H9 (cell line): ENCODE measurements around the gene S100A8. TPM values are rescaled to one million over a fixed set of nuclear protein-coding genes. Genes with fewer than 3 reads are reported as not detected.

Experiments used
- DNase-seq: peaks from one replicate; pipeline ENCODE4 v3.0.0-alpha.2; 2017
- H2AFZ ChIP-seq: one replicate; pipeline ENCODE4 v1.6.1; 2013; ENCODE audit warnings: mild to moderate bottlenecking, low read length, control low read depth, moderate library complexity
- H2AK5ac ChIP-seq: 2 replicates; pipeline ENCODE4 v1.6.1; 2013; ENCODE audit warnings: low read length, control low read depth, mixed read lengths; ENCODE audit not compliant: insufficient read length
- H2BK120ac ChIP-seq: one replicate; pipeline ENCODE4 v1.6.1; 2013; ENCODE audit warnings: low read depth, mild to moderate bottlenecking, low read length, control low read depth, inconsistent platforms; ENCODE audit not compliant: poor library complexity, severe bottlenecking
- H2BK12ac ChIP-seq: 2 replicates; pipeline ENCODE4 v1.6.1; 2013; ENCODE audit warnings: low read length, control low read depth, mixed read lengths, low read depth; ENCODE audit not compliant: insufficient read length
- H2BK15ac ChIP-seq: 2 replicates; pipeline ENCODE4 v1.6.1; 2013; ENCODE audit warnings: low read depth, low read length, control low read depth
- H2BK20ac ChIP-seq: one replicate; pipeline ENCODE4 v1.6.1; 2013; ENCODE audit warnings: low read depth, mild to moderate bottlenecking, low read length, control low read depth, inconsistent platforms; ENCODE audit not compliant: poor library complexity, severe bottlenecking
- H2BK5ac ChIP-seq: 2 replicates; pipeline ENCODE4 v1.6.1; 2013; ENCODE audit warnings: low read length, control low read depth, mixed read lengths; ENCODE audit not compliant: insufficient read length
- H3K14ac ChIP-seq: 2 replicates; pipeline ENCODE4 v1.6.1; 2013; ENCODE audit warnings: low read length, control low read depth; ENCODE audit not compliant: insufficient read depth
- H3K18ac ChIP-seq: 2 replicates; pipeline ENCODE4 v1.6.1; 2013; ENCODE audit warnings: low read depth, mild to moderate bottlenecking, mixed read lengths, low read length, control low read depth; ENCODE audit not compliant: insufficient read length
- H3K23ac ChIP-seq: 2 replicates; pipeline ENCODE4 v1.6.1; 2013; ENCODE audit warnings: low read length, control low read depth, mixed read lengths, low read depth; ENCODE audit not compliant: insufficient read length
- H3K23me2 ChIP-seq: 2 replicates; pipeline ENCODE4 v1.6.1; 2013; ENCODE audit warnings: low read depth, mild to moderate bottlenecking, mixed read lengths, low read length, control low read depth; ENCODE audit not compliant: insufficient read length, poor library complexity, severe bottlenecking
- H3K27ac ChIP-seq: 2 replicates; pipeline ENCODE4 v1.5.1; 2013; ENCODE audit warnings: low read length, control low read depth, mixed read lengths, low read depth; ENCODE audit not compliant: insufficient read length
- H3K27me3 ChIP-seq: 2 replicates; pipeline ENCODE4 v1.6.1; 2013; ENCODE audit warnings: low read length, control low read depth, inconsistent platforms; ENCODE audit not compliant: insufficient read depth
- H3K4ac ChIP-seq: 2 replicates; pipeline ENCODE4 v1.6.1; 2013; ENCODE audit warnings: low read depth, mild to moderate bottlenecking, control low read depth, inconsistent platforms, low read length, moderate library complexity
- H3K4me1 ChIP-seq: 2 replicates; pipeline ENCODE4 v1.6.1; 2013; ENCODE audit warnings: low read length, control low read depth, inconsistent platforms; ENCODE audit not compliant: insufficient read depth
- H3K4me2 ChIP-seq: 2 replicates; pipeline ENCODE4 v1.6.1; 2013; ENCODE audit warnings: low read length, control low read depth, mixed read lengths; ENCODE audit not compliant: insufficient read length, insufficient read depth
- H3K56ac ChIP-seq: 2 replicates; pipeline ENCODE4 v1.6.1; 2013; ENCODE audit warnings: low read depth, mild to moderate bottlenecking, mixed read lengths, low read length, control low read depth; ENCODE audit not compliant: insufficient read length
- H3K79me1 ChIP-seq: 2 replicates; pipeline ENCODE4 v1.6.1; 2013; ENCODE audit warnings: low read depth, mild to moderate bottlenecking, moderate library complexity, low read length, control low read depth, inconsistent platforms; ENCODE audit not compliant: insufficient read depth, poor library complexity, severe bottlenecking
- H3K79me2 ChIP-seq: 2 replicates; pipeline ENCODE4 v1.6.1; 2013; ENCODE audit warnings: low read length, control low read depth, inconsistent platforms; ENCODE audit not compliant: insufficient read depth
- H3K9ac ChIP-seq: 2 replicates; pipeline ENCODE4 v1.6.1; 2013; ENCODE audit warnings: low read length, control low read depth, mixed read lengths; ENCODE audit not compliant: insufficient read length; ENCODE audit errors: extremely low read depth
- H3K9me3 ChIP-seq: one replicate; pipeline ENCODE4 v1.6.1; 2013; ENCODE audit warnings: low read depth, low read length, inconsistent platforms; ENCODE audit not compliant: control insufficient read depth
- H3T11ph ChIP-seq: one replicate; pipeline ENCODE4 v1.6.1; 2013; ENCODE audit warnings: mild to moderate bottlenecking, low read length, control low read depth, inconsistent platforms
- H4K20me1 ChIP-seq: one replicate; pipeline ENCODE4 v1.6.1; 2013; ENCODE audit not compliant: control insufficient read depth, insufficient read length, insufficient read depth
- H4K5ac ChIP-seq: 2 replicates; pipeline ENCODE4 v1.6.1; 2013; ENCODE audit warnings: low read depth, mild to moderate bottlenecking, mixed read lengths, low read length, control low read depth; ENCODE audit not compliant: insufficient read length
- H4K8ac ChIP-seq: replicated peaks from 2 replicates; pipeline ENCODE4 v1.6.1; 2013; ENCODE audit warnings: low read length, control low read depth, mixed read lengths, low read depth; ENCODE audit not compliant: insufficient read length
- H4K91ac ChIP-seq: 2 replicates; pipeline ENCODE4 v1.6.1; 2013; ENCODE audit warnings: low read depth, mild to moderate bottlenecking, moderate library complexity, mixed read lengths, low read length, control low read depth; ENCODE audit not compliant: insufficient read length
- H3K27ac Mint-ChIP-seq, 3 experiments: 2 replicates in 2 of 3; 3 replicates in 1 of 3; pipeline ENCODE4 v1.8.0; 2020 to 2021; ENCODE audit warnings: mixed read lengths in 3 of 3, mild to moderate bottlenecking in 1 of 3, moderate library complexity in 1 of 3
- H3K27me3 Mint-ChIP-seq: 2 replicates; pipeline ENCODE4 v1.8.0; 2021; ENCODE audit warnings: low read depth, mild to moderate bottlenecking, moderate library complexity, mixed read lengths
- H3K36me3 Mint-ChIP-seq, 3 experiments: 2 replicates in 2 of 3; 3 replicates in 1 of 3; pipeline ENCODE4 v1.8.0; 2020 to 2021; ENCODE audit warnings: low read depth in 3 of 3, mixed read lengths in 3 of 3; ENCODE audit not compliant: insufficient read depth in 1 of 3
- H3K4me1 Mint-ChIP-seq, 2 experiments: 2 replicates each; pipeline ENCODE4 v1.8.0; 2020; ENCODE audit warnings: mixed read lengths in 2 of 2
- H3K4me3 Mint-ChIP-seq, 2 experiments: 2 replicates in 1 of 2; 3 replicates in 1 of 2; pipeline ENCODE4 v1.8.0; 2020 to 2021; ENCODE audit warnings: mild to moderate bottlenecking in 2 of 2, mixed read lengths in 2 of 2, moderate library complexity in 1 of 2
- H3K9me3 Mint-ChIP-seq, 2 experiments: 2 replicates in 1 of 2; 3 replicates in 1 of 2; pipeline ENCODE4 v1.8.0; 2020; ENCODE audit warnings: mild to moderate bottlenecking in 2 of 2, mixed read lengths in 2 of 2, moderate library complexity in 1 of 2
- CTCF ChIP-seq: fragments of 200-600 bp; sonication (generic); conservative IDR thresholded peaks from 3 replicates; pipeline ENCODE4 v1.8.0; 2021; ENCODE audit warnings: antibody characterized with exemption, mild to moderate bottlenecking
- whole genome bisulfite sequencing: extraction: QIAGEN DNeasy Blood & Tissue Kit; methylation state at CpG from one replicate; pipeline ENCODE4 v1.1.7; 2013; ENCODE audit warnings: missing lambda C conversion rate, low lambda C conversion rate, mixed read lengths; ENCODE audit not compliant: insufficient read length; ENCODE audit errors: extremely low coverage; 5-methylcytosine and 5-hydroxymethylcytosine counted together
- total RNA-seq: library from RNA; stranded (reverse); gene quantifications from 2 replicates; pipeline ENCODE4 v1.2.1, GENCODE V29; 2021

S100A8 gene
- total RNA-seq, 1 experiment from 2014 or later, result not detected

GRCh38 chr1:153394391-153394790 lies 3.5 kb upstream of the S100A8 start:
- H3K27ac ChIP-seq, result no peak overlapping the region
- no peaks in the 10 kb centered on the region; a peak in 1 of 7 replicates for H3K36me3 Mint-ChIP-seq
- H3K27me3 ChIP-seq, result no peaks in the 10 kb centered on the region
- no peak overlapping the region for H3K4me2 ChIP-seq
- no peak overlapping the region; the same call in 1 of the 2 replicates for H3K14ac ChIP-seq
- no peaks in the 10 kb centered on the region for H3K4me1 ChIP-seq
- no peaks in the 10 kb centered on the region for H3K79me2 ChIP-seq
- H3T11ph ChIP-seq, result no peak overlapping the region
- H3K4ac ChIP-seq, result no peak overlapping the region
- no peak overlapping the region for H4K5ac ChIP-seq
- H2BK20ac ChIP-seq, result no peak overlapping the region
- H2BK15ac ChIP-seq, result no peak overlapping the region
- no peak overlapping the region for H3K4me3 Mint-ChIP-seq
- H2BK120ac ChIP-seq, result no peak overlapping the region
- no peak overlapping the region for H3K18ac ChIP-seq
- H3K79me1 ChIP-seq, result no peaks in the 10 kb centered on the region
- no peak overlapping the region for H3K27ac Mint-ChIP-seq
- H4K20me1 ChIP-seq, result no peaks in the 10 kb centered on the region
- H3K56ac ChIP-seq, result no peak overlapping the region
- H3K9me3 ChIP-seq, result no peaks in the 10 kb centered on the region
- no peak overlapping the region for H2BK5ac ChIP-seq
- WGBS, result no CpG with 5 or more reads among the region's 5 CpGs
- peaks cover 0 to 2% of the 10 kb centered on the region in 2 experiments; a peak in 1 of 4 replicates for H3K4me1 Mint-ChIP-seq
- peaks cover 12% of the 10 kb centered on the region for H3K27me3 Mint-ChIP-seq
- H3K9ac ChIP-seq, result no peak overlapping the region
- no peak overlapping the region for H2AK5ac ChIP-seq
- no peak for DNase-seq
- no peaks in the 10 kb centered on the region for H3K9me3 Mint-ChIP-seq
- no peak overlapping the region for H4K91ac ChIP-seq
- no peak overlapping the region for H2AFZ ChIP-seq
- TF ChIP-seq CTCF, result no peak
- H3K23me2 ChIP-seq, result no peaks in the 10 kb centered on the region
- H2BK12ac ChIP-seq, result no peak overlapping the region
- no peak overlapping the region for H3K23ac ChIP-seq
- no peak overlapping the region for H4K8ac ChIP-seq
